Testis (tissue), 2 donors: ENCODE data around the gene WWP2.

ENCODE experiments used
- CTCF ChIP-seq, 3 experiments: fragments of 450-650 bp in 2 of 3; fragments of 200-600 bp in 1 of 3; sonication (generic) in 1 of 3; IDR thresholded peaks; one replicate each; pipeline ENCODE4 v1.5.1; 2016 to 2019; ENCODE audit warnings: antibody characterized with exemption in 3 of 3, mild to moderate bottlenecking in 2 of 3, moderate library complexity in 1 of 3
- POLR2A ChIP-seq: fragments of 450-650 bp; IDR thresholded peaks from one replicate; pipeline ENCODE4 v1.6.1; 2017; ENCODE audit warnings: antibody characterized with exemption, mild to moderate bottlenecking, moderate library complexity

DNA sequence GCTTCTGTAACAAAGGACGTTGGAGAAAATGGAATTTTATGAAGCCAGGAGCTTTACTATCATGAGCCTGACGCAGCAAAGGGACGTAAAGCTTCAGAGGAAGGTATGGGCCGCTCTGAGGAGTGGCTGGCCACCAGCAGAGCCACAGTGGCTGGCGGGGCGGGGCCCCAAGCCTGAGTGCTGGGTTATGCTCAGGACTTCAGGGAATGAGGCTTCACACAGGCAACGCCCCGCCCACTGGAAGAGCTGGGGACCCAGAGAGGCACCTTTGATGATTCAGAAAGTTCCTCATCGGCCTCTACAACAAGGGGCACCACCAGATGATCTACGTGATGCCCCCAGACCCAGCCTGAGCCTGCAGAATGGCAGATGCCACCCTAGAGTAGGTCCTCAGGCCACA lies 16.2 kb upstream of the WWP2 start:
- TF ChIP-seq CTCF (IDR thresholded peaks at IDR 0.05) (no peak), POLR2A (no peak)
